IMR-90 (cell line): ENCODE measurements around the gene WDR3. TPM values are rescaled to one million over a fixed set of nuclear protein-coding genes. Genes with fewer than 3 reads are reported as not detected.

ENCODE experiments used
- ATAC-seq: fragments of 200-7000 bp; cut with Tn5 transposase; 2 replicates; pipeline ENCODE4 v1.9.1; 2020; ENCODE audit warnings: low read depth, mild to moderate bottlenecking, moderate library complexity
- BruUV-seq: library from RNA; stranded (reverse); fragments of 400-500 nt; replicated peaks from 2 replicates; lab custom pipeline; 2021; lab: Mats Ljungman, UMichigan
- CTCF ChIA-PET: fragments of 300-600 bp; formaldehyde crosslinking; extraction: SDS; loops from one replicate; lab custom pipeline; 2021; ENCODE audit warnings: antibody characterized with exemption; lab: Yijun Ruan, JAX
- POLR2A ChIA-PET: fragments of 300-600 bp; sonication (Branson Sonifier 250); formaldehyde crosslinking; loops from one replicate; lab custom pipeline; 2022; ENCODE audit warnings: antibody characterized with exemption; ENCODE audit not compliant: unreplicated experiment; lab: Charles Lee
- DNase-seq: peaks from one replicate; pipeline ENCODE4 v3.0.0; 2013
- H2AFZ ChIP-seq: replicated peaks from 2 replicates; pipeline ENCODE3; 2013; ENCODE audit warnings: low read length, mild to moderate bottlenecking; ENCODE audit not compliant: poor library complexity
- H2AK5ac ChIP-seq: 2 replicates; pipeline ENCODE4 v1.6.1; 2013; ENCODE audit warnings: low read depth, low read length, inconsistent platforms
- H2AK9ac ChIP-seq: replicated peaks from 2 replicates; pipeline ENCODE3; 2013; ENCODE audit warnings: mild to moderate bottlenecking, low read depth, low read length, moderate library complexity; ENCODE audit not compliant: poor library complexity
- H2BK120ac ChIP-seq: 2 replicates; pipeline ENCODE4 v1.6.1; 2013; ENCODE audit warnings: low read depth, low read length, inconsistent platforms
- H2BK15ac ChIP-seq: 3 replicates; pipeline ENCODE4 v1.6.1; 2013; ENCODE audit warnings: low read depth, low read length, inconsistent platforms
- H2BK20ac ChIP-seq: 2 replicates; pipeline ENCODE4 v1.6.1; 2013; ENCODE audit warnings: low read depth, mild to moderate bottlenecking, inconsistent platforms, low read length, moderate library complexity
- H2BK5ac ChIP-seq: 2 replicates; pipeline ENCODE4 v1.6.1; 2013; ENCODE audit warnings: mild to moderate bottlenecking, low read depth, low read length, inconsistent platforms; ENCODE audit not compliant: poor library complexity, severe bottlenecking
- H3K14ac ChIP-seq: replicated peaks from 2 replicates; pipeline ENCODE4 v1.6.1; 2013; ENCODE audit warnings: low read depth, low read length, inconsistent platforms
- H3K18ac ChIP-seq: 2 replicates; pipeline ENCODE4 v1.6.1; 2013; ENCODE audit warnings: low read depth, low read length, control low read depth
- H3K23ac ChIP-seq: 2 replicates; pipeline ENCODE4 v1.6.1; 2013; ENCODE audit warnings: low read depth, low read length, inconsistent platforms
- H3K27ac ChIP-seq: 2 replicates; pipeline ENCODE4 v1.5.1; 2013; ENCODE audit warnings: mild to moderate bottlenecking, control low read depth, low read length; ENCODE audit not compliant: insufficient read depth
- H3K27me3 ChIP-seq: 2 replicates; pipeline ENCODE4 v1.6.1; 2013; ENCODE audit warnings: low read length; ENCODE audit not compliant: control insufficient read depth, insufficient read depth
- H3K36me3 ChIP-seq: 2 replicates; pipeline ENCODE4 v1.6.1; 2013; ENCODE audit warnings: low read length, mixed read lengths; ENCODE audit not compliant: control insufficient read depth, insufficient read depth
- H3K4ac ChIP-seq: 2 replicates; pipeline ENCODE4 v1.6.1; 2013; ENCODE audit warnings: low read depth, low read length, inconsistent platforms
- H3K4me1 ChIP-seq: 2 replicates; pipeline ENCODE4 v1.6.1; 2013; ENCODE audit warnings: low read length, mixed read lengths; ENCODE audit not compliant: control insufficient read depth, insufficient read depth
- H3K4me2 ChIP-seq: 2 replicates; pipeline ENCODE4 v1.6.1; 2013; ENCODE audit warnings: low read depth, mild to moderate bottlenecking, control low read depth, low read length, moderate library complexity
- H3K4me3 ChIP-seq: 2 replicates; pipeline ENCODE4 v1.5.1; 2013; ENCODE audit warnings: low read depth, mild to moderate bottlenecking, control low read depth, low read length, moderate library complexity; ENCODE audit not compliant: insufficient read depth
- H3K56ac ChIP-seq: 2 replicates; pipeline ENCODE4 v1.6.1; 2013; ENCODE audit warnings: low read length, inconsistent platforms; ENCODE audit not compliant: insufficient read depth; ENCODE audit errors: extremely low read depth
- H3K79me1 ChIP-seq, 2 experiments: 2 replicates each; pipeline ENCODE4 v1.6.1; 2013; ENCODE audit warnings: low read length in 2 of 2, inconsistent platforms in 1 of 2, low read depth in 1 of 2
- H3K9ac ChIP-seq: 2 replicates; pipeline ENCODE4 v1.6.1; 2013; ENCODE audit warnings: low read depth, low read length, control low read depth
- H3K9me1 ChIP-seq: 2 replicates; pipeline ENCODE4 v1.6.1; 2013; ENCODE audit warnings: low read length, inconsistent platforms; ENCODE audit not compliant: insufficient read depth
- H3K9me3 ChIP-seq: 2 replicates; pipeline ENCODE4 v1.6.1; 2013; ENCODE audit warnings: low read length; ENCODE audit not compliant: control insufficient read depth, insufficient read depth
- H4K20me1 ChIP-seq: 2 replicates; pipeline ENCODE4 v1.6.1; 2013; ENCODE audit warnings: low read length, inconsistent platforms; ENCODE audit not compliant: insufficient read depth
- H4K5ac ChIP-seq: 2 replicates; pipeline ENCODE4 v1.6.1; 2013; ENCODE audit warnings: mild to moderate bottlenecking, low read depth, low read length, control low read depth
- H4K8ac ChIP-seq, 2 experiments: 2 replicates each; pipeline ENCODE4 v1.6.1; 2013; ENCODE audit warnings: low read depth in 2 of 2, low read length in 2 of 2, control low read depth in 1 of 2, inconsistent platforms in 1 of 2
- H4K91ac ChIP-seq: 2 replicates; pipeline ENCODE4 v1.6.1; 2013; ENCODE audit warnings: low read depth, low read length, inconsistent platforms; ENCODE audit not compliant: insufficient read depth
- MAFK ChIP-seq: IDR thresholded peaks from 2 replicates; pipeline ENCODE4 v1.6.1; 2012; ENCODE audit warnings: low read depth, low read length, improper control_type of control experiment
- MXI1 ChIP-seq: IDR thresholded peaks from 2 replicates; pipeline ENCODE4 v1.6.1; 2012; ENCODE audit warnings: low read depth, mild to moderate bottlenecking, low read length, moderate library complexity, borderline replicate concordance
- RAD21 ChIP-seq: IDR thresholded peaks from 2 replicates; pipeline ENCODE4 v1.6.1; 2012; ENCODE audit warnings: low read length, improper control_type of control experiment
- WGBS, 2 experiments: methylation state at CpG; one replicate each; pipeline versions ENCODE4 v1.1.5 to v1.1.7; 2013; ENCODE audit warnings: missing lambda C conversion rate in 2 of 2; ENCODE audit not compliant: insufficient read length in 1 of 2; ENCODE audit errors: extremely low coverage in 2 of 2; 5-methylcytosine and 5-hydroxymethylcytosine counted together
- dilution Hi-C: fragments of 300-500 bp; cut with HindIII; formaldehyde crosslinking; loops from one replicate; pipeline ENCODE4 v1.14.3; 2018; ENCODE audit warnings: low sequenced_read_pairs; ENCODE audit not compliant: unreplicated experiment
- in situ Hi-C: fragments of 300-500 bp; cut with MboI; formaldehyde crosslinking; loops from 3 replicates; pipeline ENCODE4 v1.14.3; 2019; ENCODE audit warnings: low sequenced_read_pairs, inconsistent platforms, mixed read lengths
- intact Hi-C: fragments of 100-400 bp; cut with micrococcal nuclease; formaldehyde crosslinking; loops from 2 replicates; pipeline ENCODE4 v1.10.0; 2022
- polyA plus RNA-seq, 3 experiments: library from polyadenylated mRNA; depleted of rRNA; stranded (reverse); fragments of >200 nt; gene quantifications; 2 replicates each; pipeline ENCODE4 v1.2.3, GENCODE V29; 2012; ENCODE audit warnings: low replicate concordance in 1 of 3
- total RNA-seq: library from RNA; depleted of rRNA; stranded (reverse); fragments of >200 nt; gene quantifications from 2 replicates; pipeline ENCODE4 v1.2.3, GENCODE V29; 2012

WDR3 gene
- total and polyA plus RNA-seq, 2 of the 4 experiments (the other 2 are of a cell fraction): 16.7 to 88.5 TPM

DNA sequence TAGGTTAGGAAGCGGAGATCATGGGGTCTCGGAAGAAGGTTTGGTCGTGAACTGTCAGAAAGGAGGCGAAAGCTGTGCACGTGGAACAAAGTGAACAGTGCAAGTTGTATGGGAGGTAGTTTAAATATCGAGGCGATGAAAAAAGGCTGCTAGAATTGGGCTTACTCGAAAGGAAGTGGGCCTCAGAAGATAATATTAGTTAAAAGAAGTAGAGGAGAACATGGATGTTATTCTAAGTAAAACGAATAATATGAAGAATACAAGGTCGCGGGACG is 571 bp downstream of the WDR3 start:
- WGBS, 2 experiments: 0% methylated on average over 10 of the region's 12 CpGs; no CpG with 5 or more reads in 1 of the 2 experiments
- peak overlapping the region; percentile 95 for H2AK5ac ChIP-seq
- peak overlapping the region; percentile 94 for H2AK9ac ChIP-seq
- peak overlapping the region; percentile 89 for H3K4me3 ChIP-seq
- TF ChIP-seq MAFK: no peak
- no peak for TF ChIP-seq RAD21
- peak; percentile 61 for TF ChIP-seq MXI1
- peak overlapping the region; percentile 61 for H3K4ac ChIP-seq
- H2BK15ac ChIP-seq: no peak overlapping the region
- no peak for DNase-seq
- POLR2A ChIA-PET: no interaction called here
- ATAC-seq: no peak
- no peaks in the 10 kb centered on the region for H3K9me3 ChIP-seq
- dilution Hi-C loops: no loop called here
- no TSS peak for BruUV-seq
- no peak overlapping the region for H2BK120ac ChIP-seq
- peak overlapping the region; percentile 70 for H3K27ac ChIP-seq
- H3K18ac ChIP-seq: no peak overlapping the region
- H3K9me1 ChIP-seq: peaks cover 3% of the 10 kb centered on the region
- H3K23ac ChIP-seq: peak overlapping the region; percentile 19
- peak overlapping the region; percentile 61 for H3K56ac ChIP-seq
- no peak overlapping the region for H2BK20ac ChIP-seq
- H3K27me3 ChIP-seq: no peaks in the 10 kb centered on the region
- H2AFZ ChIP-seq: peak overlapping the region; percentile 99
- intact Hi-C loops: no loop called here
- peaks cover 8% of the 10 kb centered on the region; the same call in 1 of the 2 replicates for H4K20me1 ChIP-seq
- in situ Hi-C loops: no loop called here
- H2BK5ac ChIP-seq: no peak overlapping the region
- peak overlapping the region; percentile 65; the same call in 1 of the 2 replicates for H4K91ac ChIP-seq
- peaks cover 4% of the 10 kb centered on the region for H3K36me3 ChIP-seq
- H3K4me1 ChIP-seq: 0 out of 2 replicates have a peak, but pooled peaks cover 3% of the 10 kb centered on the region
- CTCF ChIA-PET: interaction anchor here (1.4 to 1.6 kb wide), 2 partner anchors 17 to 19 kb away, joined by 3 read pairs; no protein-coding TSS in a partner anchor
- H4K5ac ChIP-seq: peak overlapping the region; percentile 31
- peak overlapping the region; percentile 71 to 90; a peak in 3 of 4 replicates for H4K8ac ChIP-seq
- peak overlapping the region; percentile 96 for H3K4me2 ChIP-seq
- peak overlapping the region; percentile 98 for H3K9ac ChIP-seq
- H3K79me1 ChIP-seq: peaks cover 18 to 69% of the 10 kb centered on the region in 2 experiments
- H3K14ac ChIP-seq: peak overlapping the region; percentile 35
